ENCODE results near the gene TCFL5. TPM values are rescaled to one million over a fixed set of nuclear protein-coding genes. Genes with fewer than 3 reads are reported as not detected.
"Not testable (repeated sequence)": the region's sequence is repeated elsewhere in the genome, so short reads cannot be mapped to it uniquely, and the experiment has no call there.

Gene TCFL5
- total RNA-seq, 1 donor from 2014 or later = 1.1 TPM

DNA sequence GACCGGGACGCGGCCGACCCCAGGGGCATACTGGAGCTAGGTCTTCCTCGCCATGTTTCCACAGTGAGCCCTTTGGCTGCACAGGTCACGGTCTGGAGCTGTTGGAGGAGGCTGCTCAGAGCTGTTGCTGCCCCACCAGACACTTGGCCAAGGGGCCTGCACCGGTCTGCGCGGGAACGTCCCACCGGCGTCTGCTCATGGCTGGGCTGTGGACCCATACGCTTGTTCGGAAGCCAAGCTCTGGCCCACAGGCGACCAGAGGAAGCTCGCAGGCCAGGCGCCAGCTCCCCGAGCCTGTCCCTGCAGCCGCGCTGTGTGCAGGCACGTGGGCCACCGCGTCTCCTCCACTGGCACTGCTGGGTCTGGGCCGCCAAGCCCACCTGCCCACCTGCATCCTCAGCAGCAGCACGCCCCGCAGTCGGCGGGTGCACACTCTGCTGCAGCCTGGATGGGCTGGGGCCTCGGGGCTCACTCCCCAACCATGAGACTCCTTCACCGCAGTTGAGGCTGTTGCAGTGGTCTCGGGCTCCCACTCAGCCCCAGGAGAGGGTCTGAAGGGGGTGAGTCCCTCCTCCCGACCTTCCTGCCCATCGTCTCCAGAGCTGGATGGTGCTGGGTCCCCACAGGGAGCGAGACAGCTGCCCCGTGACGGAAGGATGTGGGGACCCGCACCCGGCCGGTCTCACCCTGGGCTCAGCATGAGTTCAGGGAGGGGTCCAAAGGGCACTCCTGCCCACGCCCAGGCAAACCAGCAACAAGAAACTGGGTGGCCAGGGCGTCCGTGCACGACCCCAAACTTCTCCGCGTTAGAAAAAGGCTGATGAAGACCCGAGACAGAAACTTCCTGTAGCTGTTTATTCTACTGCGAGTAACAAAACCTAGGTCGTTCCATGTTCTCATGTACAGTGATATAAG lies 15.5 kb upstream of the TCFL5 start:
- peaks cover 9 to 14% of the 10 kb centered on the region in 2 donors for H3K4me1 ChIP-seq
- H3K36me3 ChIP-seq = peaks cover 23 to 27% of the 10 kb centered on the region in 2 donors
- intact Hi-C loops (cut with DNase I) = loop anchor here (2.0 to 5.0 kb wide), 2 partner anchors 24 to 60 kb away; partner anchors contain the start of gene GID8
- DNase-seq (ENCODE audit: low spot score in 2 of 2) = peak in 1 of 2 donors; percentile 89
- TF ChIP-seq, protein P1, sequence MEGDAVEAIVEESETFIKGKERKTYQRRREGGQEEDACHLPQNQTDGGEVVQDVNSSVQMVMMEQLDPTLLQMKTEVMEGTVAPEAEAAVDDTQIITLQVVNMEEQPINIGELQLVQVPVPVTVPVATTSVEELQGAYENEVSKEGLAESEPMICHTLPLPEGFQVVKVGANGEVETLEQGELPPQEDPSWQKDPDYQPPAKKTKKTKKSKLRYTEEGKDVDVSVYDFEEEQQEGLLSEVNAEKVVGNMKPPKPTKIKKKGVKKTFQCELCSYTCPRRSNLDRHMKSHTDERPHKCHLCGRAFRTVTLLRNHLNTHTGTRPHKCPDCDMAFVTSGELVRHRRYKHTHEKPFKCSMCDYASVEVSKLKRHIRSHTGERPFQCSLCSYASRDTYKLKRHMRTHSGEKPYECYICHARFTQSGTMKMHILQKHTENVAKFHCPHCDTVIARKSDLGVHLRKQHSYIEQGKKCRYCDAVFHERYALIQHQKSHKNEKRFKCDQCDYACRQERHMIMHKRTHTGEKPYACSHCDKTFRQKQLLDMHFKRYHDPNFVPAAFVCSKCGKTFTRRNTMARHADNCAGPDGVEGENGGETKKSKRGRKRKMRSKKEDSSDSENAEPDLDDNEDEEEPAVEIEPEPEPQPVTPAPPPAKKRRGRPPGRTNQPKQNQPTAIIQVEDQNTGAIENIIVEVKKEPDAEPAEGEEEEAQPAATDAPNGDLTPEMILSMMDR (IDR thresholded peaks at IDR 0.05) = no peak
- no peaks in the 10 kb centered on the region for H3K27me3 ChIP-seq
- H3K27ac ChIP-seq = peak overlapping the region; percentile 79 to 87
- H3K9me3 ChIP-seq = no peaks in the 10 kb centered on the region
- H3K4me3 ChIP-seq = peak overlapping the region in 1 of 2 donors; percentile 36

DNA sequence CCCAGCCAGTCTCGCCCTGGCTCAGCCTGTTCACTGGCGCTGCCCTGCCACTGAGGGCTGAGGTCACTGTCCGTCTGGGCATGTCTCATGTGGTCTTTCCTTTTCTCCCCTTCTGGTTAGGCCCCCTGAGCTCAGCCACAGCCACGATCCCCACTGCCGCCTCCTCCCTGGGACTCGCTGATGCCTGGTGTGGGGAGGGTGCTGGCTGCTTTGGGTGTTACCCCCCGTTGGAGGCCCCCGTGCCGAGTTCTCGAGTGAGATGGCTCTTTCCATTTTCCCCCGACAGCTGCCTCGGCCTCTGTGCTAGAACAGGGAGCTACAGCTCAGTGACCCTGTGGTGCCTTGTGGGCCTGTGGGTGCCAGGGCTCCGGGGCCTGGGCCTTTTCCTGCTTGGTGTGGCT lies 14.9 kb upstream of the TCFL5 start:
- peak overlapping the region in 1 of 2 donors; percentile 36 for H3K4me3 ChIP-seq
- H3K9me3 ChIP-seq = no peaks in the 10 kb centered on the region
- no peak for DNase-seq (ENCODE audit: low spot score in 2 of 2)
- intact Hi-C loops (cut with DNase I) = loop anchor here (2.0 to 5.0 kb wide), 2 partner anchors 24 to 61 kb away; partner anchors contain the start of gene GID8
- peaks cover 9 to 14% of the 10 kb centered on the region in 2 donors for H3K4me1 ChIP-seq
- TF ChIP-seq, protein P1 (IDR thresholded peaks at IDR 0.05) = no peak
- H3K27me3 ChIP-seq = no peaks in the 10 kb centered on the region
- peaks cover 16 to 21% of the 10 kb centered on the region in 2 donors for H3K36me3 ChIP-seq
- peak overlapping the region; percentile 79 to 87 for H3K27ac ChIP-seq

DNA sequence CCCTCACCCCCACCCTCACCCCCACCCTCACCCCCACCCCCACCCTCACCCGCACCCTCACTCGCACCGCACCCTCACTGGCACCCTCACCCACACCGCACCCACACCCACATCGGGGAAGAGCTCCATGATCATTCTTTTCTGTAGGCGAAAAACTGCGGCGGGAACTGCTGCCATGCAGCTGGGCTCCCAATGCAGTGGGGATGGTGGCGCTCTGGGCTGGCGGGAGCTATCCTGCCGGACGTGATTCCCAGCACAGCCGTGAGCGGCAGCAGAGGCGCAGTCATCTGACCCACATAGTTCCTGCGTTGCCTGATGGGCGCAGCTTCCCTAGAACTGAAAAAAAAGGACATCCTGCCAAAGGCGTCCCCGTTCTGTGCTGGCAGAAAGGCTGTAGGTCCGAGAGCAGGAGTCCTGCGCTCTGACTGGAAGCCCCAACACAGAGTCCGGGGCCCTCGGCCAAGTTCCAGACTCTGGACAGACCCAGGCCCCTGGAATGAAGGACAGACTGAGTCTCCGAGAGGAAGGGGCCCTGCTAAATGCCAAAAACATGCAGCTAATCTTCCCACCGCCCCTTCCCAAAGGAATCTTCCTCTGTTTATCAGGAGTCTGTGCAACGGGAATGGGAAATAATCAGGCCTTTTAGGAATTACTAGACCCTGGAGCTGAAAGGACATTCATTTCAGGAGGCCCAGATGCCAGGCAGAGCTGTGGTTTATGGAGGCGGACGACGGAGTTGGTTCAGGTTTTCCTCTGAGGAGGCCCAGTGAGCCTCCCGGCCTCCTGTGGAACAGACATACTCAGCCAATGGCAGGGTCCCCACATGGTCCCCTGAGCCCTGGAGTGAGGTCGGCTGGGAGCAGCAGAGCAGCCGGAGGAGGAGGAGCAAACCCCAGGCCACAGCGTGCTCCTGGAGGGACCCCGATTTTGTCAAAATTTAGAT lies 14.1 kb upstream of the TCFL5 start:
- Histone ChIP-seq H3K36me3 (peaks cover 8 to 13% of the 10 kb centered on the region in 2 donors), H3K9me3 (no peaks in the 10 kb centered on the region), H3K27me3 (no peaks in the 10 kb centered on the region), H3K4me1 (peaks cover 9 to 14% of the 10 kb centered on the region in 2 donors), H3K4me3 (peak overlapping the region in 1 of 2 donors; percentile 29), H3K27ac (peak overlapping the region; percentile 79 to 87)
- intact Hi-C loops (cut with DNase I) = loop anchor here (2.0 to 5.0 kb wide), 2 partner anchors 25 to 62 kb away; partner anchors contain the start of gene GID8
- peak; percentile 37 to 91 for DNase-seq (ENCODE audit: low spot score in 2 of 2)
- TF ChIP-seq, protein P1 (IDR thresholded peaks at IDR 0.05) = peak; percentile 26 to 63 (median 58)

GRCh38 chr20:62874964-62875344 lies 13.3 kb upstream of the TCFL5 start:
- H3K27ac ChIP-seq = no peak overlapping the region
- intact Hi-C loops (cut with DNase I) = loop anchor here (5.0 kb wide), 1 partner anchor 62 kb away; the partner anchor contains the start of gene GID8
- TF ChIP-seq, protein P1 (IDR thresholded peaks at IDR 0.05) = no peak
- no peaks in the 10 kb centered on the region for H3K27me3 ChIP-seq
- no peaks in the 10 kb centered on the region for H3K9me3 ChIP-seq
- DNase-seq (ENCODE audit: low spot score in 2 of 2) = no peak
- H3K4me3 ChIP-seq = no peak overlapping the region
- H3K36me3 ChIP-seq = peaks cover under 1 to 5% of the 10 kb centered on the region in 2 donors
- peaks cover 9 to 14% of the 10 kb centered on the region in 2 donors for H3K4me1 ChIP-seq

- not testable (repeated sequence) for H3K27ac ChIP-seq, H3K4me3 ChIP-seq, H3K9me3 ChIP-seq, H3K36me3 ChIP-seq, H3K27me3 ChIP-seq
- peaks cover 9 to 14% of the 10 kb centered on the region in 2 donors for H3K4me1 ChIP-seq
- TF ChIP-seq, protein P1 (IDR thresholded peaks at IDR 0.05) = peak; percentile 67 to 72 (median 69)
- peak in 1 of 2 donors; percentile 87 for DNase-seq (ENCODE audit: low spot score in 2 of 2)
- intact Hi-C loops (cut with DNase I) = loop anchor here (1.0 kb wide), 1 partner anchor 136 kb away; no protein-coding TSS in a partner anchor
Observed at GRCh38 chr20:62873681-62874031, 12.0 kb upstream of the TCFL5 start.
